GM23338 (cell line): ENCODE results near the gene OTUD1. TPM values are rescaled to one million over a fixed set of nuclear protein-coding genes. Genes with fewer than 3 reads are reported as not detected.
A peak's percentile ranks its signal among the peaks of the same experiment; 100 is the strongest.

Experiments
- ATAC-seq: fragments of 200-7000 bp; cut with Tn5 transposase; 3 replicates; pipeline ENCODE4 v1.9.1; 2020
- DNase-seq: peaks from one replicate; pipeline ENCODE4 v3.0.0-alpha.2; 2015; ENCODE audit warnings: low spot score
- H2AFZ ChIP-seq: fragments of 200-600 bp; sonication (generic); 2 replicates; pipeline ENCODE4 v1.8.0; 2016; ENCODE audit warnings: antibody characterized with exemption, mild to moderate bottlenecking, moderate library complexity
- H3F3A ChIP-seq: fragments of 200-600 bp; sonication (generic); replicated peaks from 2 replicates; pipeline ENCODE4 v1.8.0; 2017; ENCODE audit warnings: antibody characterized with exemption, mixed run types, low read depth
- H3K27ac ChIP-seq: fragments of 200-600 bp; sonication (generic); 2 replicates; pipeline ENCODE4 v1.6.1; 2016; ENCODE audit warnings: low read depth
- H3K27me3 ChIP-seq: fragments of 200-600 bp; sonication (generic); 2 replicates; pipeline ENCODE4 v1.8.0; 2016; ENCODE audit warnings: mild to moderate bottlenecking, mixed run types, moderate library complexity; ENCODE audit not compliant: insufficient read depth
- H3K36me3 ChIP-seq: fragments of 200-600 bp; sonication (generic); 2 replicates; pipeline ENCODE4 v1.8.0; 2016; ENCODE audit warnings: mild to moderate bottlenecking; ENCODE audit not compliant: insufficient read depth
- H3K4me1 ChIP-seq: fragments of 200-600 bp; sonication (generic); 2 replicates; pipeline ENCODE4 v1.8.0; 2016; ENCODE audit warnings: mild to moderate bottlenecking, moderate library complexity; ENCODE audit not compliant: insufficient read depth
- H3K4me2 ChIP-seq: fragments of 200-600 bp; sonication (generic); 2 replicates; pipeline ENCODE4 v1.7.1; 2017; ENCODE audit warnings: mixed run types
- H3K4me3 ChIP-seq: fragments of 200-600 bp; sonication (generic); 2 replicates; pipeline ENCODE4 v1.6.1; 2016; ENCODE audit warnings: mixed run types
- H3K79me2 ChIP-seq: fragments of 200-600 bp; sonication (generic); replicated peaks from 2 replicates; pipeline ENCODE4 v1.8.0; 2017; ENCODE audit warnings: mild to moderate bottlenecking; ENCODE audit not compliant: insufficient read depth
- H3K9me2 ChIP-seq: fragments of 200-600 bp; sonication (generic); 2 replicates; pipeline ENCODE4 v1.8.0; 2017; ENCODE audit not compliant: insufficient read depth
- H4K20me1 ChIP-seq: fragments of 200-600 bp; sonication (generic); replicated peaks from 2 replicates; pipeline ENCODE4 v1.8.0; 2017; ENCODE audit warnings: mild to moderate bottlenecking; ENCODE audit not compliant: insufficient read depth
- H3K27ac Mint-ChIP-seq: 2 replicates; pipeline ENCODE4 v1.8.0; 2020; ENCODE audit warnings: inconsistent platforms, mild to moderate bottlenecking, moderate library complexity, mixed read lengths
- H3K27me3 Mint-ChIP-seq: 3 replicates; pipeline ENCODE4 v1.8.0; 2022; ENCODE audit warnings: low read depth, mild to moderate bottlenecking, moderate library complexity, mixed read lengths, inconsistent platforms; ENCODE audit not compliant: insufficient read depth, poor library complexity
- H3K36me3 Mint-ChIP-seq: 3 replicates; pipeline ENCODE4 v1.8.0; 2021; ENCODE audit warnings: low read depth, mild to moderate bottlenecking, inconsistent platforms, moderate library complexity, mixed read lengths
- H3K4me1 Mint-ChIP-seq: 3 replicates; pipeline ENCODE4 v1.8.0; 2020; ENCODE audit warnings: mild to moderate bottlenecking, inconsistent platforms, mixed read lengths
- H3K4me3 Mint-ChIP-seq: 3 replicates; pipeline ENCODE4 v1.8.0; 2021; ENCODE audit warnings: moderate library complexity, mild to moderate bottlenecking, inconsistent platforms, mixed read lengths
- H3K9me3 Mint-ChIP-seq: 3 replicates; pipeline ENCODE4 v1.8.0; 2020; ENCODE audit warnings: moderate library complexity, mild to moderate bottlenecking, inconsistent platforms, mixed read lengths
- CREB1 ChIP-seq: fragments of 250-450 bp; sonication (Bioruptor Pico); IDR thresholded peaks from 2 replicates; pipeline ENCODE4 v1.5.0; 2020; ENCODE audit warnings: low read depth, mild to moderate bottlenecking, moderate library complexity
- CTCF ChIP-seq, 2 experiments: fragments of 200-600 bp in 1 of 2; sonication (generic) in 1 of 2; conservative IDR thresholded peaks; 2 replicates each; pipeline versions ENCODE4 v1.5.1 to v1.6.1; 2016 to 2017; ENCODE audit warnings: antibody characterized with exemption in 2 of 2, low read depth in 2 of 2, mild to moderate bottlenecking in 2 of 2, moderate library complexity in 1 of 2
- EZH2 ChIP-seq: fragments of 200-600 bp; sonication (generic); IDR thresholded peaks from one replicate; pipeline ENCODE4 v1.8.0; 2017; ENCODE audit warnings: antibody characterized with exemption, mild to moderate bottlenecking, low read depth; ENCODE audit not compliant: unreplicated experiment
- EZH2phosphoT487 ChIP-seq: fragments of 200-600 bp; sonication (generic); IDR thresholded peaks from one replicate; pipeline ENCODE4 v1.8.1; 2018; ENCODE audit warnings: antibody characterized with exemption; ENCODE audit not compliant: unreplicated experiment
- JUNB ChIP-seq: IDR thresholded peaks from one replicate; pipeline ENCODE4 v1.6.1; 2016; ENCODE audit warnings: antibody characterized with exemption; ENCODE audit not compliant: unreplicated experiment
- NANOG ChIP-seq: IDR thresholded peaks from 2 replicates; pipeline ENCODE4 v1.6.1; 2016; ENCODE audit warnings: antibody characterized with exemption, borderline replicate concordance
- ZNF114 ChIP-seq: fragments of 250-450 bp; sonication (Bioruptor Pico); IDR thresholded peaks from 2 replicates; pipeline ENCODE4 v1.5.0; 2020; ENCODE audit warnings: mild to moderate bottlenecking, moderate library complexity
- ZNF331 ChIP-seq: fragments of 250-450 bp; sonication (Bioruptor Pico); IDR thresholded peaks from 2 replicates; pipeline ENCODE4 v1.5.0; 2020; ENCODE audit warnings: low read depth, mild to moderate bottlenecking, moderate library complexity
- ZNF462 ChIP-seq: fragments of 250-450 bp; sonication (Bioruptor Pico); IDR thresholded peaks from 2 replicates; pipeline ENCODE4 v1.5.0; 2020; ENCODE audit warnings: mild to moderate bottlenecking, moderate library complexity
- polyA plus RNA-seq: library from polyadenylated mRNA; unstranded; fragments of >200 nt; fragmentation: Nextera tagmentation; extraction: Ambion mirVana; gene quantifications from 2 replicates; pipeline ENCODE4 v1.2.1, GENCODE V29; 2016
- total RNA-seq: library from RNA; depleted of rRNA; stranded (reverse); fragments of >200 nt; shearing (Covaris generic); gene quantifications from 2 replicates; pipeline ENCODE4 v1.2.3, GENCODE V29; 2014
- TF ChIP-seq, protein P1 (sequence below): IDR thresholded peaks from one replicate; pipeline ENCODE4 v1.6.1; 2018; ENCODE audit warnings: antibody characterized with exemption; ENCODE audit not compliant: unreplicated experiment
- TF ChIP-seq, protein P2 (sequence below): IDR thresholded peaks from 2 replicates; pipeline ENCODE4 v1.6.1; 2016; ENCODE audit warnings: antibody characterized with exemption

Gene OTUD1
- total and polyA plus RNA-seq, 2 experiments from 2014 or later, result 2.5 to 8.3 TPM

DNA sequence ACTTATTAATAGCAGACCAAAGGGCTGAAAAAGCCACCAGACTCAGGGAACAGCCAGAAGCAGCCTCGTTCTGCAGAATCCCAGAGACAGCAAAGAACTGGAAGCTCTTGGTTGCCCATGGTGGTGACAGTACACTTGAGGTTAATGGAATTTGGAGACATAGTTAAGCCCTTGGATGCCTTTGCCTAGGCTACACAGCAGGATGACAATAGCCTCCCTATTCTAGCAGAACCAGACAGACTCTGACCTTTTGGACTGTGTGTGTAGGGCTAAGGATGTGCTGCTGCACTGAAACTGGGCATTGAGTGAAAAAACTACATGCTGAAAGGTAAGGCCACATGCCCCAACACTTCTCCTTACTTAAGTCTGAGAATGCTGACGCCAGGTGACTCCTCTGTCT, 22.7 kb downstream of the OTUD1 start:
- Mint-ChIP-seq H3K27ac (no peak overlapping the region), H3K9me3 (0 out of 3 replicates have a peak, but pooled peaks cover 6% of the 10 kb centered on the region), H3K36me3 (peaks cover 5% of the 10 kb centered on the region; the same call in 1 of the 3 replicates), H3K27me3 (peaks cover 4% of the 10 kb centered on the region), H3K4me1 (peaks cover 40% of the 10 kb centered on the region), H3K4me3 (no peak overlapping the region)
- Histone ChIP-seq H3K27ac (no peak overlapping the region), H3K36me3 (no peaks in the 10 kb centered on the region), H3K79me2 (no peaks in the 10 kb centered on the region), H3K4me2 (no peak overlapping the region), H3F3A (no peaks in the 10 kb centered on the region), H4K20me1 (no peaks in the 10 kb centered on the region), H3K4me1 (peaks cover 40% of the 10 kb centered on the region), H3K4me3 (no peak overlapping the region), H2AFZ (peak overlapping the region; percentile 69), H3K9me2 (peaks cover 8% of the 10 kb centered on the region), H3K27me3 (no peaks in the 10 kb centered on the region)
- no peak for ATAC-seq
- DNase-seq, result no peak
- no peak for TF ChIP-seq NANOG
- no peak for TF ChIP-seq JUNB
- TF ChIP-seq, protein P1, sequence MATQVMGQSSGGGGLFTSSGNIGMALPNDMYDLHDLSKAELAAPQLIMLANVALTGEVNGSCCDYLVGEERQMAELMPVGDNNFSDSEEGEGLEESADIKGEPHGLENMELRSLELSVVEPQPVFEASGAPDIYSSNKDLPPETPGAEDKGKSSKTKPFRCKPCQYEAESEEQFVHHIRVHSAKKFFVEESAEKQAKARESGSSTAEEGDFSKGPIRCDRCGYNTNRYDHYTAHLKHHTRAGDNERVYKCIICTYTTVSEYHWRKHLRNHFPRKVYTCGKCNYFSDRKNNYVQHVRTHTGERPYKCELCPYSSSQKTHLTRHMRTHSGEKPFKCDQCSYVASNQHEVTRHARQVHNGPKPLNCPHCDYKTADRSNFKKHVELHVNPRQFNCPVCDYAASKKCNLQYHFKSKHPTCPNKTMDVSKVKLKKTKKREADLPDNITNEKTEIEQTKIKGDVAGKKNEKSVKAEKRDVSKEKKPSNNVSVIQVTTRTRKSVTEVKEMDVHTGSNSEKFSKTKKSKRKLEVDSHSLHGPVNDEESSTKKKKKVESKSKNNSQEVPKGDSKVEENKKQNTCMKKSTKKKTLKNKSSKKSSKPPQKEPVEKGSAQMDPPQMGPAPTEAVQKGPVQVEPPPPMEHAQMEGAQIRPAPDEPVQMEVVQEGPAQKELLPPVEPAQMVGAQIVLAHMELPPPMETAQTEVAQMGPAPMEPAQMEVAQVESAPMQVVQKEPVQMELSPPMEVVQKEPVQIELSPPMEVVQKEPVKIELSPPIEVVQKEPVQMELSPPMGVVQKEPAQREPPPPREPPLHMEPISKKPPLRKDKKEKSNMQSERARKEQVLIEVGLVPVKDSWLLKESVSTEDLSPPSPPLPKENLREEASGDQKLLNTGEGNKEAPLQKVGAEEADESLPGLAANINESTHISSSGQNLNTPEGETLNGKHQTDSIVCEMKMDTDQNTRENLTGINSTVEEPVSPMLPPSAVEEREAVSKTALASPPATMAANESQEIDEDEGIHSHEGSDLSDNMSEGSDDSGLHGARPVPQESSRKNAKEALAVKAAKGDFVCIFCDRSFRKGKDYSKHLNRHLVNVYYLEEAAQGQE, result no peak
- no peak for TF ChIP-seq EZH2phosphoT487
- no peak for TF ChIP-seq ZNF331 (CRISPR knock-in tag)
- TF ChIP-seq, protein P2, sequence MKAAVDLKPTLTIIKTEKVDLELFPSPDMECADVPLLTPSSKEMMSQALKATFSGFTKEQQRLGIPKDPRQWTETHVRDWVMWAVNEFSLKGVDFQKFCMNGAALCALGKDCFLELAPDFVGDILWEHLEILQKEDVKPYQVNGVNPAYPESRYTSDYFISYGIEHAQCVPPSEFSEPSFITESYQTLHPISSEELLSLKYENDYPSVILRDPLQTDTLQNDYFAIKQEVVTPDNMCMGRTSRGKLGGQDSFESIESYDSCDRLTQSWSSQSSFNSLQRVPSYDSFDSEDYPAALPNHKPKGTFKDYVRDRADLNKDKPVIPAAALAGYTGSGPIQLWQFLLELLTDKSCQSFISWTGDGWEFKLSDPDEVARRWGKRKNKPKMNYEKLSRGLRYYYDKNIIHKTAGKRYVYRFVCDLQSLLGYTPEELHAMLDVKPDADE, result no peak
- TF ChIP-seq EZH2, result no peak
- TF ChIP-seq ZNF114 (CRISPR knock-in tag), result no peak
- TF ChIP-seq ZNF462, result no peak
- no peak for TF ChIP-seq CTCF (conservative IDR thresholded peaks at IDR 0.05; ENCODE audit: low read depth in 2 of 2)
- TF ChIP-seq CREB1 (CRISPR knock-in tag), result no peak
